ENCODE data around the gene RENBP. TPM values are rescaled to one million over a fixed set of nuclear protein-coding genes. Genes with fewer than 3 reads are reported as not detected.
A peak's percentile ranks its signal among the peaks of the same experiment; 100 is the strongest.

The RENBP gene
- total and polyA plus RNA-seq, 2 of the 13 experiments (the other 11 are each of a cell fraction or from before 2014, with no cell fraction given), result 1.4 to 2.6 TPM

DNA sequence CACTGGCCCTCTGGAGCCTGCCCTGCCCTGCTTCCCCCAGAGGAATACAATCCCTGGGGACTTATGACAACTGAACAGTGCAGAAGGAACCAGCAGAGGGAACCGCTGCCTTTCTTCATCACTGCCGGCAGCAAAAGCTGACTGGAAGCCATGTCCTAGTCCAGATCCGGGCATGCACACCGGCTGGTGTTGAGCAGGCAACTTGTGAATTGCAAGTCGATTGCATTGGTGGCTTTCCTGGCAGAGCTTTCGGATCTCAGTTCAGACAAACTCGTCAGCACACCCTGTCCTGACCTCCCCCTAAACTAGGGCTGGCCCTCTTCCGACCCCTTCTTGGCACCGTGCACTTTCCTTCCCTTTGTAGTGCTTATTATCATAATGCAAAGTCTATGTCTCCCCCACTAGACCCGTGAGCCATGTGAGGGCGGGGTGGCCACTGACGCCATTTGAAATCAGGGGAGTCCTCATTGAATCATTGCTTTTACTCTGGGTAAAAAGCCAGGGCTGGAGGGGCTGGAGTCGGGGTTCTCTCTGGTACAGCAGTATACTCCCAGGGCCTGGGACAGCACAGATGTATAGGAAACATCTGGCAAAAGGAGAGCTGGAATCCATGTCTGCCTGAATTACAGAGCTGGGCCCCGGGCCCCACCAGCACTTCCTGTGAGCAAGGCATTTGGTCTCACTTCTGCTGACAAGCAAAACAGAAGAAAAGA lies 20.1 kb downstream of the RENBP start:
- FAIRE-seq (peak; percentile 89), ATAC-seq (peak; percentile 33), DNase-seq (ENCODE audit: low spot score) (peak; percentile 58)
- peak overlapping the region; percentile 52; the same call in 1 of the 2 replicates for H3K9ac ChIP-seq (ENCODE audit: insufficient read depth, low read depth, low read length)
- peaks cover 61% of the 10 kb centered on the region for H3K4me1 ChIP-seq (ENCODE audit: insufficient read depth, low read length)
- no peaks in the 10 kb centered on the region; a peak in 1 of 5 replicates for H3K27me3 ChIP-seq (ENCODE audit: control insufficient read depth in 1 of 2, insufficient read depth in 2 of 2, low read length in 2 of 2)
- no peaks in the 10 kb centered on the region for H3K9me3 ChIP-seq (ENCODE audit: low read length)
- peak overlapping the region in 1 of 3 experiments; percentile 16; a peak in 1 of 6 replicates for H3K4me3 ChIP-seq (replicated peaks in 1 of 3; ENCODE audit: insufficient read depth in 1 of 3, low read depth in 2 of 3, low read length in 3 of 3)
- ChIA-PET CTCF (ENCODE audit: low intra/inter-chr PET ratio, low total read pairs) (interaction anchor here (2.3 to 4.4 kb wide), 2 partner anchors 23 to 29 kb away, joined by 8 to 29 read pairs; no protein-coding TSS in a partner anchor), POLR2A (interaction anchor here (1.4 to 3.7 kb wide), 3 partner anchors 11 to 24 kb away, joined by 4 to 20 read pairs (median 9); partner anchors contain the start of gene NAA10)
- H3K79me2 ChIP-seq (ENCODE audit: insufficient read depth, low read length), result no peaks in the 10 kb centered on the region
- BruUV-seq (replicated peaks), result no TSS peak
- no peaks in the 10 kb centered on the region for H3K36me3 ChIP-seq (replicated peaks in 1 of 2; ENCODE audit: control insufficient read depth in 1 of 2, insufficient read depth in 2 of 2, low read length in 2 of 2)
- intact Hi-C loops (cut with micrococcal nuclease; ENCODE audit: unreplicated experiment), result loop anchor here (2.0 kb wide), 1 partner anchor 22 kb away; no protein-coding TSS in a partner anchor
- 58% methylated on average over 2 of the region's 14 CpGs for WGBS (ENCODE audit: low lambda C conversion rate)
- no peak overlapping the region for H2AFZ ChIP-seq (ENCODE audit: low read length)
- no peaks in the 10 kb centered on the region for H4K20me1 ChIP-seq (ENCODE audit: insufficient read depth, low read length)
- in situ Hi-C loops (cut with HindIII; ENCODE audit: extremely low pct_ligation_motif_present, low pct_unique_long_range_greater_than_20kb), result no loop called here
- H3K27ac ChIP-seq (ENCODE audit: extremely low read length, insufficient read depth, low read length), result peak overlapping the region; percentile 40
- H3K4me2 ChIP-seq (ENCODE audit: low read depth, low read length), result peak overlapping the region; percentile 61
- TF ChIP-seq SALL1 (CRISPR knock-in tag; IDR thresholded peaks at IDR 0.05) (0 out of 2 replicates have a peak, but pooled peaks have one; percentile 15), CEBPB (IDR thresholded peaks at IDR 0.05; ENCODE audit: borderline replicate concordance, low read depth, low read length) (no peak), TBX3 (IDR thresholded peaks at IDR 0.05; ENCODE audit: borderline replicate concordance) (no peak), STAG1 (CRISPR knock-in tag; IDR thresholded peaks at IDR 0.05) (peak; percentile 75), RORA (CRISPR knock-in tag; IDR thresholded peaks at IDR 0.05) (no peak), SAP130 (CRISPR knock-in tag; IDR thresholded peaks at IDR 0.05; ENCODE audit: low read depth) (peak; percentile 23; the same call in 1 of the 2 replicates), YY1 (IDR thresholded peaks at IDR 0.05; ENCODE audit: insufficient read depth, insufficient replicate concordance, low read depth, low read length) (peak; percentile 24)
- TF ChIP-seq, protein P1, sequence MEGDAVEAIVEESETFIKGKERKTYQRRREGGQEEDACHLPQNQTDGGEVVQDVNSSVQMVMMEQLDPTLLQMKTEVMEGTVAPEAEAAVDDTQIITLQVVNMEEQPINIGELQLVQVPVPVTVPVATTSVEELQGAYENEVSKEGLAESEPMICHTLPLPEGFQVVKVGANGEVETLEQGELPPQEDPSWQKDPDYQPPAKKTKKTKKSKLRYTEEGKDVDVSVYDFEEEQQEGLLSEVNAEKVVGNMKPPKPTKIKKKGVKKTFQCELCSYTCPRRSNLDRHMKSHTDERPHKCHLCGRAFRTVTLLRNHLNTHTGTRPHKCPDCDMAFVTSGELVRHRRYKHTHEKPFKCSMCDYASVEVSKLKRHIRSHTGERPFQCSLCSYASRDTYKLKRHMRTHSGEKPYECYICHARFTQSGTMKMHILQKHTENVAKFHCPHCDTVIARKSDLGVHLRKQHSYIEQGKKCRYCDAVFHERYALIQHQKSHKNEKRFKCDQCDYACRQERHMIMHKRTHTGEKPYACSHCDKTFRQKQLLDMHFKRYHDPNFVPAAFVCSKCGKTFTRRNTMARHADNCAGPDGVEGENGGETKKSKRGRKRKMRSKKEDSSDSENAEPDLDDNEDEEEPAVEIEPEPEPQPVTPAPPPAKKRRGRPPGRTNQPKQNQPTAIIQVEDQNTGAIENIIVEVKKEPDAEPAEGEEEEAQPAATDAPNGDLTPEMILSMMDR (CRISPR knock-in tag; IDR thresholded peaks at IDR 0.05), result peak; percentile 75
- TF ChIP-seq, protein P2, sequence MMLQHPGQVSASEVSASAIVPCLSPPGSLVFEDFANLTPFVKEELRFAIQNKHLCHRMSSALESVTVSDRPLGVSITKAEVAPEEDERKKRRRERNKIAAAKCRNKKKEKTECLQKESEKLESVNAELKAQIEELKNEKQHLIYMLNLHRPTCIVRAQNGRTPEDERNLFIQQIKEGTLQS (CRISPR knock-in tag; IDR thresholded peaks at IDR 0.05), result no peak
- TF ChIP-seq, protein P3, sequence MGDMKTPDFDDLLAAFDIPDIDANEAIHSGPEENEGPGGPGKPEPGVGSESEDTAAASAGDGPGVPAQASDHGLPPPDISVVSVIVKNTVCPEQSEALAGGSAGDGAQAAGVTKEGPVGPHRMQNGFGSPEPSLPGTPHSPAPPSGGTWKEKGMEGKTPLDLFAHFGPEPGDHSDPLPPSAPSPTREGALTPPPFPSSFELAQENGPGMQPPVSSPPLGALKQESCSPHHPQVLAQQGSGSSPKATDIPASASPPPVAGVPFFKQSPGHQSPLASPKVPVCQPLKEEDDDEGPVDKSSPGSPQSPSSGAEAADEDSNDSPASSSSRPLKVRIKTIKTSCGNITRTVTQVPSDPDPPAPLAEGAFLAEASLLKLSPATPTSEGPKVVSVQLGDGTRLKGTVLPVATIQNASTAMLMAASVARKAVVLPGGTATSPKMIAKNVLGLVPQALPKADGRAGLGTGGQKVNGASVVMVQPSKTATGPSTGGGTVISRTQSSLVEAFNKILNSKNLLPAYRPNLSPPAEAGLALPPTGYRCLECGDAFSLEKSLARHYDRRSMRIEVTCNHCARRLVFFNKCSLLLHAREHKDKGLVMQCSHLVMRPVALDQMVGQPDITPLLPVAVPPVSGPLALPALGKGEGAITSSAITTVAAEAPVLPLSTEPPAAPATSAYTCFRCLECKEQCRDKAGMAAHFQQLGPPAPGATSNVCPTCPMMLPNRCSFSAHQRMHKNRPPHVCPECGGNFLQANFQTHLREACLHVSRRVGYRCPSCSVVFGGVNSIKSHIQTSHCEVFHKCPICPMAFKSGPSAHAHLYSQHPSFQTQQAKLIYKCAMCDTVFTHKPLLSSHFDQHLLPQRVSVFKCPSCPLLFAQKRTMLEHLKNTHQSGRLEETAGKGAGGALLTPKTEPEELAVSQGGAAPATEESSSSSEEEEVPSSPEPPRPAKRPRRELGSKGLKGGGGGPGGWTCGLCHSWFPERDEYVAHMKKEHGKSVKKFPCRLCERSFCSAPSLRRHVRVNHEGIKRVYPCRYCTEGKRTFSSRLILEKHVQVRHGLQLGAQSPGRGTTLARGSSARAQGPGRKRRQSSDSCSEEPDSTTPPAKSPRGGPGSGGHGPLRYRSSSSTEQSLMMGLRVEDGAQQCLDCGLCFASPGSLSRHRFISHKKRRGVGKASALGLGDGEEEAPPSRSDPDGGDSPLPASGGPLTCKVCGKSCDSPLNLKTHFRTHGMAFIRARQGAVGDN (CRISPR knock-in tag; IDR thresholded peaks at IDR 0.05), result peak; percentile 61
- TF ChIP-seq, protein P4, sequence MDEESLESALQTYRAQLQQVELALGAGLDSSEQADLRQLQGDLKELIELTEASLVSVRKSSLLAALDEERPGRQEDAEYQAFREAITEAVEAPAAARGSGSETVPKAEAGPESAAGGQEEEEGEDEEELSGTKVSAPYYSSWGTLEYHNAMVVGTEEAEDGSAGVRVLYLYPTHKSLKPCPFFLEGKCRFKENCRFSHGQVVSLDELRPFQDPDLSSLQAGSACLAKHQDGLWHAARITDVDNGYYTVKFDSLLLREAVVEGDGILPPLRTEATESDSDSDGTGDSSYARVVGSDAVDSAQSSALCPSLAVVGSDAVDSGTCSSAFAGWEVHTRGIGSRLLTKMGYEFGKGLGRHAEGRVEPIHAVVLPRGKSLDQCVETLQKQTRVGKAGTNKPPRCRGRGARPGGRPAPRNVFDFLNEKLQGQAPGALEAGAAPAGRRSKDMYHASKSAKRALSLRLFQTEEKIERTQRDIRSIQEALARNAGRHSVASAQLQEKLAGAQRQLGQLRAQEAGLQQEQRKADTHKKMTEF (CRISPR knock-in tag; IDR thresholded peaks at IDR 0.05), result 0 out of 2 replicates have a peak, but pooled peaks have one; percentile 24
- TF ChIP-seq, protein P5, sequence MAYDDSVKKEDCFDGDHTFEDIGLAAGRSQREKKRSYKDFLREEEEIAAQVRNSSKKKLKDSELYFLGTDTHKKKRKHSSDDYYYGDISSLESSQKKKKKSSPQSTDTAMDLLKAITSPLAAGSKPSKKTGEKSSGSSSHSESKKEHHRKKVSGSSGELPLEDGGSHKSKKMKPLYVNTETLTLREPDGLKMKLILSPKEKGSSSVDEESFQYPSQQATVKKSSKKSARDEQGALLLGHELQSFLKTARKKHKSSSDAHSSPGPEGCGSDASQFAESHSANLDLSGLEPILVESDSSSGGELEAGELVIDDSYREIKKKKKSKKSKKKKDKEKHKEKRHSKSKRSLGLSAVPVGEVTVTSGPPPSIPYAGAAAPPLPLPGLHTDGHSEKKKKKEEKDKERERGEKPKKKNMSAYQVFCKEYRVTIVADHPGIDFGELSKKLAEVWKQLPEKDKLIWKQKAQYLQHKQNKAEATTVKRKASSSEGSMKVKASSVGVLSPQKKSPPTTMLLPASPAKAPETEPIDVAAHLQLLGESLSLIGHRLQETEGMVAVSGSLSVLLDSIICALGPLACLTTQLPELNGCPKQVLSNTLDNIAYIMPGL (CRISPR knock-in tag; IDR thresholded peaks at IDR 0.05; ENCODE audit: borderline replicate concordance in 1 of 2, low read depth in 1 of 2), result peak in 1 of 2 experiments; percentile 42; a peak in 2 of 4 replicates

Measured in HepG2 (cell line).